Measurements from ENCODE around the gene OTX2. TPM values are rescaled to one million over a fixed set of nuclear protein-coding genes. Genes with fewer than 3 reads are reported as not detected.

Gene OTX2
- total RNA-seq, 1 experiment from 2014 or later: not detected

DNA sequence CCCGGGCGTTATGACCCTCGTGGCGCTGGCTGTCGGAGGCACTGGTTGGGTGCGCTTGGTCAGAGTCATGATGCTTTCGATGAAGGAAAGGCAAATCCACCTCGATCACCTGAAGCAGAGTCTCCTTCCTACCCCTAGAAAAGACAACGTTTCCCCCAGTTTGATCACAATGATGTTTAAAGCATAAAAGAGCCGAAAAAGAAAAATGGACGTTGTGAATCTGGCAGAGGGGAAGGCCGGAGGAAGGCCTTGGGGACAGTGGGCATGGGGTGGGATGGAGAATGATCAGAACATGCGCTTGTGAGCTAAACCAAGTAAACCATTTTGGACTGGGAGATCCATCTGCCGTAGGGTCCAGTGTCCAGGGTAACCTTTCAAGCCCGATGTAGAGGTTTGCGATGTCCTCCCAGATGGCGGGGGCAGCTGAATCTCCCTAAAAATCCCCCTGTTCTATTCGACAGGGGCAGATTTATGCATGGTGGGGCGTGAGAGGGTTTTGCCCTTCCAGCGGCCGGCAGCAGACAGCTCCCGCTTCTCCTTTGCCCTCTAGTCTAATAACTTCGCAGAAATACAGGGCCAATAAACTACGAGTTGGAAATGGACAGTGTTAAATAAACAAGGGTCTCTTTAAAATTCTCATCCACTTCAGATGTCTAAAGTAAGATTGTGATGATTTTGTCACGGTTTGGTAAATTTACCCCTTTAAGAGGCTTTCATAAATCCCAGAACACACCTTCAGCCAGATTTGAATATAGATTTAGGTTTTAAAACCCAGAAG, 2.3 kb upstream of the OTX2 start:
- no peak for DNase-seq
- no peak overlapping the region for H3K27ac ChIP-seq
- no peaks in the 10 kb centered on the region for H3K9me2 ChIP-seq (ENCODE audit: insufficient read depth)
- CTCF ChIA-PET: no interaction called here
- H3K4me1 ChIP-seq (replicated peaks; ENCODE audit: insufficient read depth): no peaks in the 10 kb centered on the region
- BruUV-seq (replicated peaks): no TSS peak
- H2AFZ ChIP-seq: no peak overlapping the region
- H4K20me1 ChIP-seq (ENCODE audit: insufficient read depth): no peaks in the 10 kb centered on the region
- H3K36me3 ChIP-seq (ENCODE audit: low read depth): no peaks in the 10 kb centered on the region
- H3K79me2 ChIP-seq (ENCODE audit: low read depth): no peaks in the 10 kb centered on the region
- H3K4me2 ChIP-seq: no peak overlapping the region
- no peaks in the 10 kb centered on the region for H3F3A ChIP-seq (ENCODE audit: insufficient read depth, low read depth)
- no peak overlapping the region for H3K4me3 ChIP-seq
- intact Hi-C loops (cut with micrococcal nuclease; ENCODE audit: unreplicated experiment): no loop called here
- POLR2A ChIA-PET (ENCODE audit: unreplicated experiment): no interaction called here
- TF ChIP-seq, protein P1, sequence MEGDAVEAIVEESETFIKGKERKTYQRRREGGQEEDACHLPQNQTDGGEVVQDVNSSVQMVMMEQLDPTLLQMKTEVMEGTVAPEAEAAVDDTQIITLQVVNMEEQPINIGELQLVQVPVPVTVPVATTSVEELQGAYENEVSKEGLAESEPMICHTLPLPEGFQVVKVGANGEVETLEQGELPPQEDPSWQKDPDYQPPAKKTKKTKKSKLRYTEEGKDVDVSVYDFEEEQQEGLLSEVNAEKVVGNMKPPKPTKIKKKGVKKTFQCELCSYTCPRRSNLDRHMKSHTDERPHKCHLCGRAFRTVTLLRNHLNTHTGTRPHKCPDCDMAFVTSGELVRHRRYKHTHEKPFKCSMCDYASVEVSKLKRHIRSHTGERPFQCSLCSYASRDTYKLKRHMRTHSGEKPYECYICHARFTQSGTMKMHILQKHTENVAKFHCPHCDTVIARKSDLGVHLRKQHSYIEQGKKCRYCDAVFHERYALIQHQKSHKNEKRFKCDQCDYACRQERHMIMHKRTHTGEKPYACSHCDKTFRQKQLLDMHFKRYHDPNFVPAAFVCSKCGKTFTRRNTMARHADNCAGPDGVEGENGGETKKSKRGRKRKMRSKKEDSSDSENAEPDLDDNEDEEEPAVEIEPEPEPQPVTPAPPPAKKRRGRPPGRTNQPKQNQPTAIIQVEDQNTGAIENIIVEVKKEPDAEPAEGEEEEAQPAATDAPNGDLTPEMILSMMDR (conservative IDR thresholded peaks at IDR 0.05): no peak
- H3K9me3 ChIP-seq (ENCODE audit: insufficient read depth, low read depth): no peaks in the 10 kb centered on the region; the same call in 1 of the 2 replicates
- H3K27me3 ChIP-seq (ENCODE audit: insufficient read depth, low read depth): no peaks in the 10 kb centered on the region

DNA sequence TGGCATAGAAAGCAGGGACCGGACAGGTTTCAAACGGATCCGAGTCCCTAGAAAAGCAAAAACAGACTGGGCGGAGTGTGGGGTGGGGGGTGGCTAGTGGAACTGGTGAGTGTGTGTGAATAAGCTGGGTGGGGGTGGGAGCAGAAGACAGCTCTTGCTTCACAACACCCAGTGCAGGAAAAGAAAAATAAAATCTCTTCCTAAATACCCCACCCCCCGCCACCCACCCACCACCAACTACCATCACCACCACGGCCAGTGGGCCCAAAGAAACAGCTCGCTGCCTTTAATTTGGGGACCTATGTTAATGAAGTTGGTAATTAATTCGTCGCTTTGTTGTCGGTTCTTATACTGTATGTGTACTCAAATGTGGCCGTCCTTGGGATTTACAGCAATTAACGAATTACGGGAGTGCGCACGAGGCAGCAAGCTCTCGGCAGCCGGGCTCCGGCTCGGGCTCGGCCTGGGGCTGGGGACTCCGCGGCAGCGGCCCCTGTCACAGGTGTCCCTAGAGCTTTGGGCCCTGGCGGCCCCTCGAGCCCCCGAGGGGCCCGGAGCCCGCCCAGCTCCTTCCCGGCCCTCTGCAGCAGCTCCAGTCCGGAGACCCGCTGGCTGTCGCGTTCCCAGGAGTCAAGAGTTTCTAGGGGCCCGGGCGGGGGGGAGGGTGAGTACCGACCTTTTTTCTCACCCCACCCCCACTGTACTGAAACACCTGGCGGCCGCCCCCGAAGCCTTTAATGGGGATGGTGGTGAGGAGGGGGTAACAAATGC, 1.5 kb upstream of the OTX2 start:
- CTCF ChIA-PET: no interaction called here
- no peak overlapping the region for H3K27ac ChIP-seq
- no peaks in the 10 kb centered on the region for H4K20me1 ChIP-seq (ENCODE audit: insufficient read depth)
- H3K9me2 ChIP-seq (ENCODE audit: insufficient read depth): no peaks in the 10 kb centered on the region
- intact Hi-C loops (cut with micrococcal nuclease; ENCODE audit: unreplicated experiment): no loop called here
- TF ChIP-seq, protein P1 (conservative IDR thresholded peaks at IDR 0.05): no peak
- no peak for TF ChIP-seq EZH2 (IDR thresholded peaks at IDR 0.05; ENCODE audit: low read depth)
- H3K79me2 ChIP-seq (ENCODE audit: low read depth): no peaks in the 10 kb centered on the region
- H3K4me2 ChIP-seq: no peak overlapping the region
- no peak for DNase-seq
- H3K4me3 ChIP-seq: no peak overlapping the region
- POLR2A ChIA-PET (ENCODE audit: unreplicated experiment): no interaction called here
- H3K4me1 ChIP-seq (replicated peaks; ENCODE audit: insufficient read depth): no peaks in the 10 kb centered on the region
- H3F3A ChIP-seq (ENCODE audit: insufficient read depth, low read depth): no peaks in the 10 kb centered on the region
- BruUV-seq (replicated peaks): no TSS peak
- H3K27me3 ChIP-seq (ENCODE audit: insufficient read depth, low read depth): no peaks in the 10 kb centered on the region
- H3K9me3 ChIP-seq (ENCODE audit: insufficient read depth, low read depth): no peaks in the 10 kb centered on the region; the same call in none of the 2 replicates
- H3K36me3 ChIP-seq (ENCODE audit: low read depth): no peaks in the 10 kb centered on the region
- no peak overlapping the region for H2AFZ ChIP-seq

DNA sequence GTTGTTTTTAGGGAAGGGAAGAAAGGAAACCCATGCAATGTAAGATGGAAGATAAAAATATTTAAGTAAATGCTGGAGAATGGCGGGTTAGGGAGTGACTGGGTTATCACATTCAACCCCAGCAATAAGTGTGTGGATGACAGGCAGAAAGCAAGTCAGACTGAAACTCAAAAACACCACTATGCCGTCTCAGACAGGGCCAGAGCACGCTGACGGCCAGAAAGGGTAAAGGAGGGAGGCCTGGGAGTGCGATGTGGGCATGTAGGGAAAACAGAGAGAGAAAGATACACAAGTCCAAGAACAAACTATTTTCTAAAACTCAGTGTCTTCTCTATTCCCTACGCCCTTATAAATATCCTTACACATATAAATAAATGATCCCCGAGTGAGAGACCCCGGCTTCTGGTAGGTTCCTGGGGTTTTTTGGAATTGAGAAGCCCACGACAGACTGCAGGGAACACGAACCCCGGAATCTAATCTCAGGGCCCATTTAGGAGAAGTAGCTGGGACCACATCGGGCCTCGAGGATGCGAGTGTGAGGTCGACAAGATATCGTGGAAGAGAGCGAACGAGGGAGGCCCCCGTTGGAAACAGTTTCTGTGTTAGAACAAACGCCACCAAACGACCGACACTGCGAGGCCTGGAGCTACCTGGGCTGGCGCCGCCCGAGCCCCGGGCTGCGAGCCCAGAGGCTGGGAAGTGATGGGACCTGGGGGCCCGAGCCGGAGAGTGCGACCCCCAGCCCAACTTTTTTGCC, 735 bp upstream of the OTX2 start:
- no peaks in the 10 kb centered on the region for H3K79me2 ChIP-seq (ENCODE audit: low read depth)
- H3K9me2 ChIP-seq (ENCODE audit: insufficient read depth): no peaks in the 10 kb centered on the region
- H3K27ac ChIP-seq: no peak overlapping the region
- ChIA-PET POLR2A (ENCODE audit: unreplicated experiment) (no interaction called here), CTCF (no interaction called here)
- no peak overlapping the region for H3K4me2 ChIP-seq
- no peaks in the 10 kb centered on the region for H4K20me1 ChIP-seq (ENCODE audit: insufficient read depth)
- H3F3A ChIP-seq (ENCODE audit: insufficient read depth, low read depth): no peaks in the 10 kb centered on the region
- no peak overlapping the region for H3K4me3 ChIP-seq
- TF ChIP-seq, protein P1 (conservative IDR thresholded peaks at IDR 0.05): no peak
- TF ChIP-seq EZH2 (IDR thresholded peaks at IDR 0.05; ENCODE audit: low read depth): no peak
- H3K36me3 ChIP-seq (ENCODE audit: low read depth): no peaks in the 10 kb centered on the region
- H3K4me1 ChIP-seq (replicated peaks; ENCODE audit: insufficient read depth): no peaks in the 10 kb centered on the region
- intact Hi-C loops (cut with micrococcal nuclease; ENCODE audit: unreplicated experiment): no loop called here
- no TSS peak for BruUV-seq (replicated peaks)
- H2AFZ ChIP-seq: no peak overlapping the region
- no peaks in the 10 kb centered on the region for H3K27me3 ChIP-seq (ENCODE audit: insufficient read depth, low read depth)
- DNase-seq: no peak
- H3K9me3 ChIP-seq (ENCODE audit: insufficient read depth, low read depth): no peaks in the 10 kb centered on the region; the same call in 1 of the 2 replicates
